PFSK-1 (cell line): ENCODE measurements around the gene GHSR.

Experiments used
- FOXP2 ChIP-seq: optimal IDR thresholded peaks from 2 replicates; pipeline ENCODE3; 2011; ENCODE audit warnings: borderline replicate concordance, control low read depth, inconsistent platforms; ENCODE audit not compliant: insufficient read depth; ENCODE audit errors: extremely low read length, extremely low read depth
- POLR2AphosphoS5 ChIP-seq: IDR thresholded peaks from 2 replicates; pipeline ENCODE4 v1.6.1; 2012; ENCODE audit warnings: low read depth, mild to moderate bottlenecking, control low read depth, low read length, moderate library complexity
- SIN3A ChIP-seq: IDR thresholded peaks from 2 replicates; pipeline ENCODE4 v1.6.1; 2012; ENCODE audit warnings: mild to moderate bottlenecking, low read length, moderate library complexity, borderline replicate concordance; ENCODE audit not compliant: insufficient read depth
- TAF1 ChIP-seq: IDR thresholded peaks from 2 replicates; pipeline ENCODE4 v1.6.1; 2012; ENCODE audit warnings: low read length, control low read depth, borderline replicate concordance; ENCODE audit not compliant: insufficient read depth

DNA sequence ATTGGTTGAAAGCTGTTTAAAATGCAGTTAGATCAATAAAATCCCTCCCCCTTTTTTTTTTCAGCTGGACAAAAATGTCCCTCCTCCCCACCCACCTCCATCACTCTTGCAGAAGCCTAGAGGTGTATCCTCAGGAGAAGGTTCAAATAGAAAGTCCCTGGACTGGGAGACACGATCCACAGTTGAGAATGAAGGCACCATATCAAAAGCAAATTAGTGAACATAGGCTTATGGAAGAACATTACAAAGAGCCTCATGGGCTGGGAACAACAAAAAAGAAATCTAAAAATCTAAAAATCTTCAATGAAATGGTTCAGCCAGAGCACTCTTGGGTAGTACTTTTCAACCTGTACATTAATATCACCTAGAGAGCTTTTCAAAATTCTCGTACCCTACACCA lies 46.2 kb downstream of the GHSR start:
- TF ChIP-seq SIN3A (no peak), FOXP2 (no peak), TAF1 (no peak), POLR2AphosphoS5 (no peak)
